HG03060 (cell line): ENCODE results near the gene C1QTNF12.

ENCODE experiments used
- ATAC-seq: cut with Tn5 transposase; IDR thresholded peaks from one replicate; pipeline ENCODE4 v1.9.1; 2021; ENCODE audit warnings: low read depth, moderate number of reproducible peaks; ENCODE audit not compliant: unreplicated experiment

C1QTNF12 gene

GRCh38 chr1:1216770-1217620, 29.5 kb downstream of the C1QTNF12 start:
- ATAC-seq, result no peak

GRCh38 chr1:1215881-1216605, 30.5 kb downstream of the C1QTNF12 start:
- no peak for ATAC-seq

- ATAC-seq, result no peak
Observed at GRCh38 chr1:1215080-1215676, 31.3 kb downstream of the C1QTNF12 start.

GRCh38 chr1:1213345-1214265, 32.9 kb downstream of the C1QTNF12 start, which contains the start of gene TNFRSF4:
Gene TNFRSF4, minus strand, starts transcription at chr1:1214153. Its CDS starts 26 bp downstream, at chr1:1214127.
- no peak for ATAC-seq

- ATAC-seq, result no peak
Observed at GRCh38 chr1:1212780-1213344, 33.7 kb downstream of the C1QTNF12 start.

GRCh38 chr1:1211541-1212441, 34.7 kb downstream of the C1QTNF12 start:
- no peak for ATAC-seq

- no peak for ATAC-seq
Observed at GRCh38 chr1:1210726-1211540, 35.6 kb downstream of the C1QTNF12 start.

- ATAC-seq, result no peak
Observed at GRCh38 chr1:1208713-1209433, 37.6 kb downstream of the C1QTNF12 start.

- ATAC-seq, result no peak
Observed at GRCh38 chr1:1207571-1207892, 39.0 kb downstream of the C1QTNF12 start.

- no peak for ATAC-seq
Observed at GRCh38 chr1:1206966-1207531, 39.5 kb downstream of the C1QTNF12 start.

GRCh38 chr1:1206376-1206965, 40.1 kb downstream of the C1QTNF12 start, which contains the start of gene TNFRSF18:
Gene TNFRSF18, minus strand, starts transcription at chr1:1206592. Its CDS starts 21 bp downstream, at chr1:1206571.
- ATAC-seq, result no peak

- no peak for ATAC-seq
Observed at GRCh38 chr1:1205769-1206375, 40.6 kb downstream of the C1QTNF12 start.

GRCh38 chr1:1204998-1205768, 41.3 kb downstream of the C1QTNF12 start:
- no peak for ATAC-seq

GRCh38 chr1:1204425-1204920, 42.0 kb downstream of the C1QTNF12 start:
- no peak for ATAC-seq
